H1 (cell line): ENCODE measurements around the gene AHSG.

ENCODE experiments used
- CTCF ChIP-seq, 3 experiments: IDR thresholded peaks; 1 replicate in 2 of 3; 2 replicates in 1 of 3; pipeline versions ENCODE4 v1.5.1 to v1.6.1; 2011; ENCODE audit warnings: low read length in 3 of 3, mild to moderate bottlenecking in 3 of 3, inconsistent platforms in 2 of 3, low read depth in 1 of 3, moderate library complexity in 1 of 3; ENCODE audit not compliant: insufficient read depth in 1 of 3; ENCODE audit errors: control extremely low read depth in 1 of 3
- EP300 ChIP-seq, 2 experiments: IDR thresholded peaks; 1 replicate in 1 of 2; 2 replicates in 1 of 2; pipeline ENCODE4 v1.6.1; 2011 to 2012; ENCODE audit warnings: low read depth in 2 of 2, low read length in 2 of 2, mild to moderate bottlenecking in 2 of 2, borderline replicate concordance in 1 of 2, inconsistent platforms in 1 of 2, moderate library complexity in 1 of 2
- MAFK ChIP-seq: IDR thresholded peaks from 2 replicates; pipeline ENCODE4 v1.6.1; 2012; ENCODE audit warnings: low read depth, mild to moderate bottlenecking, improper control_type of control experiment, low read length
- MAX ChIP-seq: IDR thresholded peaks from 2 replicates; pipeline ENCODE4 v1.6.1; 2012; ENCODE audit warnings: inconsistent platforms
- POLR2A ChIP-seq, 2 experiments: IDR thresholded peaks; 1 replicate in 1 of 2; 2 replicates in 1 of 2; pipeline ENCODE4 v1.6.1; 2011; ENCODE audit warnings: low read depth in 2 of 2, low read length in 2 of 2, mild to moderate bottlenecking in 2 of 2; ENCODE audit errors: control extremely low read depth in 1 of 2
- POLR2AphosphoS5 ChIP-seq: IDR thresholded peaks from 2 replicates; pipeline ENCODE4 v1.6.1; 2011; ENCODE audit warnings: low read depth, low read length
- POU5F1 ChIP-seq: IDR thresholded peaks from 2 replicates; pipeline ENCODE4 v1.6.1; 2011; ENCODE audit warnings: low read depth, mild to moderate bottlenecking, low read length, moderate library complexity
- RAD21 ChIP-seq, 2 experiments: IDR thresholded peaks in 1 of 2; conservative IDR thresholded peaks in 1 of 2; 2 replicates each; pipeline ENCODE4 v1.6.1; 2011; ENCODE audit warnings: low read depth in 2 of 2, low read length in 2 of 2, improper control_type of control experiment in 1 of 2, inconsistent platforms in 1 of 2, mild to moderate bottlenecking in 1 of 2, moderate library complexity in 1 of 2
- RFX5 ChIP-seq: IDR thresholded peaks from 2 replicates; pipeline ENCODE4 v1.6.1; 2011; ENCODE audit warnings: low read depth, low read length, improper control_type of control experiment, borderline replicate concordance
- SIN3A ChIP-seq, 2 experiments: IDR thresholded peaks in 1 of 2; conservative IDR thresholded peaks in 1 of 2; 2 replicates each; pipeline ENCODE4 v1.6.1; 2011 to 2012; ENCODE audit warnings: low read length in 2 of 2, improper control_type of control experiment in 1 of 2, low read depth in 1 of 2, mild to moderate bottlenecking in 1 of 2
- SP1 ChIP-seq: IDR thresholded peaks from 2 replicates; pipeline ENCODE4 v1.6.1; 2011; ENCODE audit warnings: low read depth, low read length
- TAF1 ChIP-seq: IDR thresholded peaks from 2 replicates; pipeline ENCODE4 v1.6.1; 2011; ENCODE audit warnings: mild to moderate bottlenecking, low read depth, low read length
- YY1 ChIP-seq: IDR thresholded peaks from 2 replicates; pipeline ENCODE4 v1.6.1; 2011; ENCODE audit warnings: low read depth, mild to moderate bottlenecking, low read length

- TF ChIP-seq CTCF (IDR thresholded peaks at IDR 0.05; ENCODE audit: control extremely low read depth in 1 of 3, insufficient read depth in 1 of 3, low read depth in 1 of 3, low read length in 3 of 3), result peak in 1 of 3 experiments; percentile 2; a peak in 1 of 4 replicates
- no peak for TF ChIP-seq POU5F1
- no peak for TF ChIP-seq RAD21 (IDR thresholded peaks at IDR 0.05 in 1 of 2, conservative IDR thresholded peaks at IDR 0.05 in 1 of 2; ENCODE audit: low read depth in 2 of 2, low read length in 2 of 2)
- TF ChIP-seq RFX5, result no peak
- TF ChIP-seq POLR2A (IDR thresholded peaks at IDR 0.05; ENCODE audit: control extremely low read depth in 1 of 2, low read depth in 2 of 2, low read length in 2 of 2), result no peak
- TF ChIP-seq SIN3A (conservative IDR thresholded peaks at IDR 0.05 in 1 of 2, IDR thresholded peaks at IDR 0.05 in 1 of 2; ENCODE audit: low read depth in 1 of 2, low read length in 2 of 2), result no peak
- TF ChIP-seq SP1, result no peak
- TF ChIP-seq YY1, result no peak
- TF ChIP-seq POLR2AphosphoS5, result no peak
- no peak for TF ChIP-seq EP300 (IDR thresholded peaks at IDR 0.05; ENCODE audit: borderline replicate concordance in 1 of 2, low read depth in 2 of 2, low read length in 2 of 2)
- no peak for TF ChIP-seq TAF1
- TF ChIP-seq MAFK, result no peak
- no peak for TF ChIP-seq MAX
Measured at GRCh38 chr3:186609247-186609868, 3.5 kb upstream of the AHSG start.
